K562 (cell line): ENCODE results near the gene SMAD5. TPM values are rescaled to one million over a fixed set of nuclear protein-coding genes. Genes with fewer than 3 reads are reported as not detected.

Experiments used
- CBFA2T2 ChIP-seq: fragments of 450-650 bp; conservative IDR thresholded peaks from 2 replicates; pipeline ENCODE4 v1.6.1; 2017; ENCODE audit warnings: mild to moderate bottlenecking
- CREB1 ChIP-seq, 2 experiments: sonication (generic) in 1 of 2; formaldehyde crosslinking in 1 of 2; IDR thresholded peaks; 2 replicates each; pipeline versions ENCODE4 v1.6.1 to v1.8.0; 2012 to 2022; ENCODE audit warnings: inconsistent platforms in 1 of 2, mild to moderate bottlenecking in 1 of 2, missing genetic modification reagents in 1 of 2, moderate library complexity in 1 of 2
- ELF1 ChIP-seq: fragments of 200-800 bp; sonication (Bioruptor generic); IDR thresholded peaks from 2 replicates; pipeline ENCODE4 v1.6.1; 2016; ENCODE audit warnings: missing genetic modification characterization, missing compliant biosample characterization
- EWSR1 ChIP-seq: fragments of 450-650 bp; IDR thresholded peaks from 2 replicates; pipeline ENCODE4 v1.6.1; 2018; ENCODE audit warnings: borderline replicate concordance, mild to moderate bottlenecking, low read depth, moderate library complexity; ENCODE audit not compliant: partially characterized antibody
- FOXA3 ChIP-seq, 2 experiments: fragments of 450-650 bp in 1 of 2; sonication (generic) in 1 of 2; formaldehyde crosslinking; IDR thresholded peaks in 1 of 2; conservative IDR thresholded peaks in 1 of 2; 2 replicates each; pipeline versions ENCODE4 v1.4.0 to v1.8.0; 2020 to 2022; ENCODE audit warnings: mild to moderate bottlenecking in 2 of 2, missing genetic modification reagents in 1 of 2
- FOXP1 ChIP-seq: sonication (generic); formaldehyde crosslinking; IDR thresholded peaks from 2 replicates; pipeline ENCODE4 v1.8.0; 2022; ENCODE audit warnings: mild to moderate bottlenecking, missing genetic modification reagents
- GABPB1 ChIP-seq: sonication (generic); formaldehyde crosslinking; IDR thresholded peaks from 2 replicates; pipeline ENCODE4 v1.8.0; 2022; ENCODE audit warnings: mild to moderate bottlenecking, missing genetic modification reagents
- HCFC1 ChIP-seq: IDR thresholded peaks from 2 replicates; pipeline ENCODE4 v1.6.1; 2012; ENCODE audit warnings: low read depth, low read length, improper control_type of control experiment
- KDM5B ChIP-seq: fragments of 200-600 bp; sonication (generic); IDR thresholded peaks from 2 replicates; pipeline ENCODE4 v1.6.1; 2012; ENCODE audit warnings: low read depth, mild to moderate bottlenecking, moderate library complexity, low read length, control low read depth, inconsistent platforms; ENCODE audit not compliant: insufficient replicate concordance
- NEUROD1 ChIP-seq: fragments of 150-350 bp; IDR thresholded peaks from 2 replicates; pipeline ENCODE4 v1.6.1; 2014; ENCODE audit warnings: borderline replicate concordance, low read length, low read depth; ENCODE audit not compliant: partially characterized antibody
- NR3C1 ChIP-seq: sonication (generic); formaldehyde crosslinking; IDR thresholded peaks from 2 replicates; pipeline ENCODE4 v1.8.1; 2022; ENCODE audit warnings: missing genetic modification reagents
- RB1 ChIP-seq: fragments of 450-650 bp; IDR thresholded peaks from 2 replicates; pipeline ENCODE4 v1.6.1; 2017; ENCODE audit warnings: low read depth, mild to moderate bottlenecking
- SMAD1 ChIP-seq: fragments of 150-350 bp; IDR thresholded peaks from 2 replicates; pipeline ENCODE4 v1.6.1; 2014; ENCODE audit warnings: low read length, low read depth; ENCODE audit not compliant: partially characterized antibody
- SMARCB1 ChIP-seq: IDR thresholded peaks from 2 replicates; pipeline ENCODE4 v1.6.1; 2011; ENCODE audit warnings: improper control_type of control experiment, low read depth; ENCODE audit not compliant: insufficient read length
- TAF1 ChIP-seq: IDR thresholded peaks from 2 replicates; pipeline ENCODE4 v1.6.1; 2011; ENCODE audit warnings: mild to moderate bottlenecking, low read length, moderate library complexity; ENCODE audit not compliant: insufficient read depth, control insufficient read depth, severe bottlenecking; ENCODE audit errors: extremely low read depth
- ZNF212 ChIP-seq: fragments of 450-650 bp; formaldehyde crosslinking; IDR thresholded peaks from 2 replicates; pipeline ENCODE4 v1.4.0; 2020; ENCODE audit warnings: mild to moderate bottlenecking
- ZSCAN32 ChIP-seq: fragments of 450-650 bp; formaldehyde crosslinking; IDR thresholded peaks from 2 replicates; pipeline ENCODE4 v1.4.0; 2020; ENCODE audit warnings: mild to moderate bottlenecking, moderate library complexity
- polyA plus RNA-seq, 8 experiments: library from polyadenylated mRNA; depleted of rRNA in 4 of 8; stranded (reverse) in 5 of 8; unstranded in 3 of 8; fragments of >200 nt; fragmentation: Nextera tagmentation in 2 of 8; fragmentation: Illumina TruSeq in 1 of 8; extraction: Ambion mirVana in 2 of 8; extraction: Trizol in 1 of 8; gene quantifications; 2 replicates each; pipeline versions ENCODE4 v1.2.1 to v1.2.3, GENCODE V29; 2011 to 2014; ENCODE audit warnings: inconsistent platforms in 1 of 8, missing spikeins in 1 of 8
- total RNA-seq, 7 experiments: library from RNA; depleted of rRNA in 6 of 7; stranded (reverse); fragments of >200 nt in 6 of 7; fragmentation: Illumina TruSeq in 2 of 7; extraction: Trizol in 2 of 7; gene quantifications; 2 replicates each; pipeline versions ENCODE4 v1.2.1 to v1.2.3, GENCODE V29; 2011 to 2021; ENCODE audit warnings: low replicate concordance in 1 of 7
- TF ChIP-seq, protein P1 (sequence below): fragments of 450-650 bp; IDR thresholded peaks from 2 replicates; pipeline ENCODE4 v1.6.1; 2017; ENCODE audit warnings: mild to moderate bottlenecking, moderate library complexity
- TF ChIP-seq, protein P2 (sequence below): sonication (generic); formaldehyde crosslinking; IDR thresholded peaks from 2 replicates; pipeline ENCODE4 v1.8.0; 2022; ENCODE audit warnings: mild to moderate bottlenecking, missing genetic modification reagents
- TF ChIP-seq, protein P3 (sequence below): sonication (generic); formaldehyde crosslinking; IDR thresholded peaks from 2 replicates; pipeline ENCODE4 v1.8.0; 2023; ENCODE audit warnings: mild to moderate bottlenecking, missing genetic modification reagents
- TF ChIP-seq, protein P4 (sequence below): fragments of 250-450 bp; sonication (Bioruptor Pico); IDR thresholded peaks from 2 replicates; pipeline ENCODE4 v1.8.0; 2022; ENCODE audit warnings: moderate library complexity, mild to moderate bottlenecking, inconsistent platforms

The SMAD5 gene
- total and polyA plus RNA-seq, 9 of the 15 experiments (the other 6 are each of a cell fraction or from before 2014, with no cell fraction given), result 12.4 to 53.9 (median 20.3) TPM

DNA sequence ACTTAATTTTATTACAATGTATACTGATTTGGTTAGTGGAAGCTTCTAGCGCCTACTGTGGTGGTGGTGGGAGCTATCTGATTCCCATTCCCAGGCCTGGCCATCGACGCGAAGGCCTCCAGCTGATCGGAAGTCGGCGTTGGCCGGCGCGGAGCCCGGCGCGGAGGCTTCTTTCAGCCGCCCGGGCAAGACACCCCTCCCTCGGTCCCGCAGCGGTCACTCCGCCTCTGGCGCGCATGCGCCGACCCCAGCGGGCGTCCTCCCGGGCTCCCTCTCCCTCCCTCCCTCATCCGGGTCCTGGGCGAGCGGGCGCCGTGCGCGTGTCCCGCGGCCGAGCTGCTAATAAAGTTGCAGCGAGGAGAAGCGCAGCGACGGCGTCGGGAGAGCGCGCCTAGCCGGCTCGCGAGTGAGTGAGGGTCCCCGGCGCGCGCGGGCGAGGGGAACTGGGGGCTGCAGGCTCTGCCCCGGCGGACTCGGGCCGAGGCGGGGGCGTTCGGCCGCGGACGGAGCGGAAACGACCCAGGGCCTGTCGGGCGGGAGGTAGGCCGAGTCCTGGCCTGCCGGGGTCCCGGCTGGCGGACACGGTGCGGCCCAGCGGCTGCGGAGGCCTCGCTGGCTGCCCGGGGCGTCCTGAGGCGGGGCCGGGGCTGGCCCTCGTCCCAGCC lies at the start of gene SMAD5 (continued):
- TF ChIP-seq KDM5B, result peak; percentile 48
- TF ChIP-seq NEUROD1, result no peak
- no peak for TF ChIP-seq EWSR1
- TF ChIP-seq ZSCAN32 (CRISPR knock-in tag), result 0 out of 2 replicates have a peak, but pooled peaks have one; percentile 46
- peak; percentile 84 for TF ChIP-seq RB1
- peak; percentile 28; the same call in 1 of the 2 replicates for TF ChIP-seq GABPB1 (CRISPR knock-in tag)
- peak; percentile 74 for TF ChIP-seq TAF1
- TF ChIP-seq, protein P1, sequence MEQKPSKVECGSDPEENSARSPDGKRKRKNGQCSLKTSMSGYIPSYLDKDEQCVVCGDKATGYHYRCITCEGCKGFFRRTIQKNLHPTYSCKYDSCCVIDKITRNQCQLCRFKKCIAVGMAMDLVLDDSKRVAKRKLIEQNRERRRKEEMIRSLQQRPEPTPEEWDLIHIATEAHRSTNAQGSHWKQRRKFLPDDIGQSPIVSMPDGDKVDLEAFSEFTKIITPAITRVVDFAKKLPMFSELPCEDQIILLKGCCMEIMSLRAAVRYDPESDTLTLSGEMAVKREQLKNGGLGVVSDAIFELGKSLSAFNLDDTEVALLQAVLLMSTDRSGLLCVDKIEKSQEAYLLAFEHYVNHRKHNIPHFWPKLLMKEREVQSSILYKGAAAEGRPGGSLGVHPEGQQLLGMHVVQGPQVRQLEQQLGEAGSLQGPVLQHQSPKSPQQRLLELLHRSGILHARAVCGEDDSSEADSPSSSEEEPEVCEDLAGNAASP, result no peak
- TF ChIP-seq NR3C1 (CRISPR knock-in tag), result 0 out of 2 replicates have a peak, but pooled peaks have one; percentile 28
- TF ChIP-seq SMAD1, result no peak
- peak; percentile 64 for TF ChIP-seq FOXP1
- no peak for TF ChIP-seq SMARCB1
- TF ChIP-seq CBFA2T2, result no peak
- peak in 1 of 2 experiments; percentile 62; a peak in 1 of 4 replicates for TF ChIP-seq FOXA3 (CRISPR knock-in tag; conservative IDR thresholded peaks at IDR 0.05 in 1 of 2, IDR thresholded peaks at IDR 0.05 in 1 of 2)
- TF ChIP-seq CREB1 (IDR thresholded peaks at IDR 0.05), result peak; percentile 59; the same call in 1 of the 2 replicates
- TF ChIP-seq CREB1 (CRISPR knock-in tag; IDR thresholded peaks at IDR 0.05), result peak; percentile 63; the same call in 1 of the 2 replicates
- peak; percentile 71 for TF ChIP-seq HCFC1
- peak; percentile 66 for TF ChIP-seq ELF1 (tag)
- TF ChIP-seq, protein P2, sequence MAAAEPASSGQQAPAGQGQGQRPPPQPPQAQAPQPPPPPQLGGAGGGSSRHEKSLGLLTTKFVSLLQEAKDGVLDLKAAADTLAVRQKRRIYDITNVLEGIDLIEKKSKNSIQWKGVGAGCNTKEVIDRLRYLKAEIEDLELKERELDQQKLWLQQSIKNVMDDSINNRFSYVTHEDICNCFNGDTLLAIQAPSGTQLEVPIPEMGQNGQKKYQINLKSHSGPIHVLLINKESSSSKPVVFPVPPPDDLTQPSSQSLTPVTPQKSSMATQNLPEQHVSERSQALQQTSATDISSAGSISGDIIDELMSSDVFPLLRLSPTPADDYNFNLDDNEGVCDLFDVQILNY (CRISPR knock-in tag), result 0 out of 2 replicates have a peak, but pooled peaks have one; percentile 67
- TF ChIP-seq, protein P3, sequence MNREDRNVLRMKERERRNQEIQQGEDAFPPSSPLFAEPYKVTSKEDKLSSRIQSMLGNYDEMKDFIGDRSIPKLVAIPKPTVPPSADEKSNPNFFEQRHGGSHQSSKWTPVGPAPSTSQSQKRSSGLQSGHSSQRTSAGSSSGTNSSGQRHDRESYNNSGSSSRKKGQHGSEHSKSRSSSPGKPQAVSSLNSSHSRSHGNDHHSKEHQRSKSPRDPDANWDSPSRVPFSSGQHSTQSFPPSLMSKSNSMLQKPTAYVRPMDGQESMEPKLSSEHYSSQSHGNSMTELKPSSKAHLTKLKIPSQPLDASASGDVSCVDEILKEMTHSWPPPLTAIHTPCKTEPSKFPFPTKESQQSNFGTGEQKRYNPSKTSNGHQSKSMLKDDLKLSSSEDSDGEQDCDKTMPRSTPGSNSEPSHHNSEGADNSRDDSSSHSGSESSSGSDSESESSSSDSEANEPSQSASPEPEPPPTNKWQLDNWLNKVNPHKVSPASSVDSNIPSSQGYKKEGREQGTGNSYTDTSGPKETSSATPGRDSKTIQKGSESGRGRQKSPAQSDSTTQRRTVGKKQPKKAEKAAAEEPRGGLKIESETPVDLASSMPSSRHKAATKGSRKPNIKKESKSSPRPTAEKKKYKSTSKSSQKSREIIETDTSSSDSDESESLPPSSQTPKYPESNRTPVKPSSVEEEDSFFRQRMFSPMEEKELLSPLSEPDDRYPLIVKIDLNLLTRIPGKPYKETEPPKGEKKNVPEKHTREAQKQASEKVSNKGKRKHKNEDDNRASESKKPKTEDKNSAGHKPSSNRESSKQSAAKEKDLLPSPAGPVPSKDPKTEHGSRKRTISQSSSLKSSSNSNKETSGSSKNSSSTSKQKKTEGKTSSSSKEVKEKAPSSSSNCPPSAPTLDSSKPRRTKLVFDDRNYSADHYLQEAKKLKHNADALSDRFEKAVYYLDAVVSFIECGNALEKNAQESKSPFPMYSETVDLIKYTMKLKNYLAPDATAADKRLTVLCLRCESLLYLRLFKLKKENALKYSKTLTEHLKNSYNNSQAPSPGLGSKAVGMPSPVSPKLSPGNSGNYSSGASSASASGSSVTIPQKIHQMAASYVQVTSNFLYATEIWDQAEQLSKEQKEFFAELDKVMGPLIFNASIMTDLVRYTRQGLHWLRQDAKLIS (CRISPR knock-in tag), result peak; percentile 73; the same call in 1 of the 2 replicates
- no peak for TF ChIP-seq ZNF212 (CRISPR knock-in tag)
- TF ChIP-seq, protein P4, sequence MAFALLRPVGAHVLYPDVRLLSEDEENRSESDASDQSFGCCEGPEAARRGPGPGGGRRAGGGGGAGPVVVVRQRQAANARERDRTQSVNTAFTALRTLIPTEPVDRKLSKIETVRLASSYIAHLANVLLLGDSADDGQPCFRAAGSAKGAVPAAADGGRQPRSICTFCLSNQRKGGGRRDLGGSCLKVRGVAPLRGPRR (CRISPR knock-in tag), result no peak
